Fibroblast of the conjunctiva (primary cell): ENCODE data around the gene LRP1.

ENCODE experiments used
- DNase-seq: peaks from one replicate; pipeline ENCODE4 v3.0.0-alpha.2; 2010; ENCODE audit warnings: low read depth

The LRP1 gene

DNA sequence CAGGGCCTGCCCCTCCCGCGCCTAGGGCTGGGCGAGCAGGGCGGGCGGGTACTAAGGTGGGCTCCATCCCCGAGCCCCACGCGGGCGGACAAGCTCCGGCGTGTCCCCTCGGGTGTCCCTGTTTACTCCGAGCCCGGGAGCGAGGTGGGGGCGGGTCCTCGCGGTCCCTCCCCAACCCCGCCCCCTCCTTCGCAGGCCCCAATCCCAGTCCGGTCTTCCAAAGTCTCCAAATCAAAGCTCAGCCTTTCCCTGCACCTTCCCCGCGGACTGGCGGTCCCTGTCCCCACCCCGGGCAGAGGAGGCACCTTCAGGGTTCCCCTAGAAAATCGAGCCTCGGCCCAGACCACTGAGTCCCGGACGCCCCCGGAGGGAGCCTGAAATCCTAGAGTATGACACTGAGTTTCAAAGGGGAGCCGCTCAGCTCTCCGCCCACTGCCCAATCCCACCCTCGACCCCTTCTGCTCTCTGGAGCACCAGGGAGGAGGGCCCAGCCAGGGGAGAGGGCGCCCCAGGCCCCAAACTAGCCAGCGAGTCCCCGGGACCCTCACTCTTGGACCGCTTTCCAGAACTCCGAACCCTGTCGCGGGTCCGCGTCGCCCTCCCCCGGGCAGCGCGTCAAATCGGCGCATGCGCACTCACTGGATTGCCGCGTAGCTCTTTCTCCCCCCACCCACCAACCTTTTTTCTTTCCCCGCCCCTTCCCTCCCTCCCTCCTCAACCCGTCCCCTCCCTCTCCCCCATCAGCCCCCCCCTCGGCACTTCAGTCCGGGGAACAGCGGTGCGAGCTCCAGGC, at the start of gene LRP1:
Gene LRP1, plus strand, starts transcription at position 758 of the 793 bp plus-strand sequence. CDS start 482 bp downstream, outside the sequence.
- DNase-seq = peak; percentile 83

DNA sequence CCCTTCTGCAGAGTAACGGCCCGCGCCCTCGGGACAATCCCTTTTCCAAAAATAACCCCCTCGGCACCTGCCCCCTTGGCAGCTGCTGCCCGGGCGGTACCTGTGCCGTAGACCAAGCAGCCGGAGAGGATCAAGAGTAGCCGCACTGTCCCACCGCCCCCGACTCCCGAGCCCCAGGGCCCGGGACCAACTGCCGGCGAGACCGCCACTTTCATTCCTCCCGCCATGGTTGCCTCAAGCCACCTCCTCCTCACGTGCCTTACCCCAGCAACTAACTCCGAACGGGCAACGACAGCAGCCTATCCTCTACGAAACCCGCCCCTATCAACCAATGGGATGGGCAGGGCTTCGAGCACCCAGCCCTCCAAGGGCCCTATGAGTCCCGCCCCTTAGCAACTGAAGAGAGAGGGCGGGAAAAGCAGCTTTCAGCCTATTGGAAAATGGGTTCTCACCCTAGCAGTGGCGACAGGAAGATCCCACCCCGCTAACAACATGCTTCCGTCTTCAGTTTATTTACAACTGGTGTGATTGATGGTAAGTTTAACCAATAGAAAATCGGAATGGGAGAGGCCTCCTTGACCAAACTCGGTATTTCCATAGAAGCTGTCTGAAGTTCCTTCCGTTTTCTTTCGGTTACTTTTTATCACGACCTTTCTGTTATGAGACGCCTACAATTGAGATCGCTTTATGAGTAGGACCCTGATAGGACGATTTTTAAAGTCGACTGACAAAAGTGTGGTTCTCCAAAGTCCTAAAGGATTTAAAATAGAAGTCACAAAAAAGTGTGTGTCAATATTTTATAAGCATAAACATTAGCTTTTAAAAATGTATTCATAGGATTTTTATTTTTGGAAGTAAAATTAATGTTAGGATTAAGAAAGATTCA, 49.5 kb upstream of the LRP1 start, which contains the start of gene NEMP1:
Gene NEMP1, minus strand, starts transcription at position 273 of the 886 bp plus-strand sequence. Its CDS starts 46 bp downstream, at position 227.
- peak; percentile 100 for DNase-seq

DNA sequence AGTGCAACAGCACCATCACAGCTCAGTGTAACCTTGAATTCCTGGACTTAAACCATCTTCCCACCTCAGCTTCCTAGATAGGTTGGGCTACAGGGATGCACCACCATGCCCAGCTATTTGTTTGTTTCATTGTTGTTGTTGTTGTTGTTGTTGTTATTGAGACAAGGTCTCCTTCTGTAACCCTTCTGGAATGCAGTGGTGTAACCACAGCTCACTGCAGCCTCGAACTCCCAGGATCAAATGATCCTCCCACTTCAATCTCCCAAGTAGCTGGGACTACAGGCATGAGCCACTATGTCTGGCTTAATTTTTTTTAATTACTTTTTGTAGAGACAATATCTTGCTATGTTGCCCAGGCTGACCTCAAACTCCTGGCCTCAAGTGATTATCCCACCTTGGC, 48.5 kb upstream of the LRP1 start:
- DNase-seq = no peak

DNA sequence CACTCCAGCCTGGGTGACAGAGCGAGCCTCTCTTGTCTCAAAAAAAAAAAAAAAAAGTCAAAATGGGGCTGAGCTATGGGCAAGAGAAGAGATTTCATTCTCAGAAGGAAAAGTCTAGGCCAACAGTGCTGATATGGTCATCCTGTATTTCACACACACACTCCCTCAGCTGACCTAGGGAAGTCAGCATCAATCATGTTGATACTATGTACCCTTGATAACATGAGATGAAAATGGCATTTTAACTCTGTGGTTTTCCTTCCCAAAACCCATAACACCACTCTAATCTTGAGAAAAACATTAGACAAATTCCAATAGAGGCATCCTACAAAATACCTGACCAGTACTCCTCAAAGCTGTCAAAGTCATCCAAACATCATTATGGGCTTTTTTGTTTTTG, 47.4 kb upstream of the LRP1 start:
- no peak for DNase-seq

DNA sequence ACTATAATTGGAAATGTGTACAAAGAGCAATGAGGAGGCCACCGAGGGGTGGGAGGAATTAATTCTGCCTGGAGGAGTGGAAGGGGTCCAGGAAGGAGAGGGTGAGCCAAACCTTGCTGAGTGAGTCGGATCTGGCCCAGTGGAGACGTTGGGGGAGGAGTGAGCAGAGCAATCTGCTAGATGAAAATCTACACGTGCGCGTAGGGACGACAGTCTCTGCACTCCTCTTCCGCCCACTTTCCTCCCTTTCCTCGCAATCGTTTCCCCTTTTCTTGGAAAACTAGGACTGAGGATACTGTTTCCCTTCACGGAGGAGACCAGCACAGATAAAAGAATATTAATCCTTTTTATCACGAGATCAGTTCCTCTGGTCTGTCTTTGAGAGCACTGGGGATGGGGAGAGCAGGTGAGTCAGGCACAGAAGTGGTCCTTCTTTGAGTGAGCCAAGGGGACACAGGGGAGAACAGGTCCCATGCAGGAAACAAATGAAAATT, 42.2 kb upstream of the LRP1 start:
- peak; percentile 83 for DNase-seq

DNA sequence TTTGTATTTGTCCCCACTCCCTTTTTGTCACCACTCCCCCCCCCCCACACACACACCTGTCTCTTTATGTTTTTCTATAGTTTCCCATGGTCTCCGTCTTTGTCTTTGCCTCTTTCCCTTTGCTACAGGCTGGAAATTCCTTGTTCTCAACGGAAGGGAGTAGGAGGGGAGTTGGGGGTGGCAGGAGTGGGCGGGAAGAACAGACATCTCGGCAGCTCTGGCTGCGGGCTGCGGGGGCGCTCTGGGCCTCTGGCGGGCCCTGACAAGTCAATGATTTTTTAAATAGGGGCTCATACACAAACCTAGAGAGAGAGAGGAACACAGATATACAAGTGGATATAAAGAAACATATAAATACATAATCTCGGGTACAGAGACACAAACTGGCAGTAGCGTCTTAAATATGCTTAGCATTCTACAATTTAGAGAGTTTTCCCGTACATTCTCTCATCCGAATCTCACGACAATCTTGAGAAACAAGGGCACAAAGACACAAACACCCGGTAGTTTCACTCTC, 41.7 kb upstream of the LRP1 start:
- peak; percentile 73 for DNase-seq

DNA sequence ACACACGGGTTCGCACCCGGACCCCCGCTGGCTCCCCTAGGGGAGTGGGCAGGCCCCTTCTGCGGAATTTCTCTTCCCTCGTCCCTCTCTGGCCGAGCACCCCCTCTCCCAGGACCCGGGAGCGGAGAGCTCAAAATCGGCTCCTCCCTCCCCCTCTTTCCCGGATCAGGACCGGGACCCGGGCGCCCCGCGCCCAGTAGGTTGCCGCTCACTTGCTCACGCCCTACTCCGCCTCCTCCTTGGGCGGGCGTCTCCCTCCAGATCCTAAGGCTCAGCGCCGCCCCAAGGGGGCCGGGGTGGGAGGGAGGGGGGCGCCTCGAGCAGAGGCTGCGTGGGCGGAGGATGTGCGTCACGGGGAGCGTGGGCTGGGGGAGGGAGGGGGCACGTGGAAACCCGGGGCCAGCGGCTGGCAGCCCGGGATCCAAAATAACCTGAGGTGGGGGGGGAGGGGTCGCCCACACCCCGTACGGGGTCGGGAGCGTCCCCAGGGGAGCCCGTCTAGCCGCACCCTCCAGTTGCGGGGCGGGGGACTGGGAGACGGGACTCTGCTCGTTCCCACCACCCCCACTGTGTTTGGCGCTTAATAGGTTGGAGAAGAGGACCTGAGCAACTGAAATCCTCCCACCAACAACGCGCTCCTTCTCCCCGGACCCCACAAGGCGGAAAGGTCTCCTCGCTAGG, 41.1 kb upstream of the LRP1 start:
- DNase-seq = peak; percentile 89

DNA sequence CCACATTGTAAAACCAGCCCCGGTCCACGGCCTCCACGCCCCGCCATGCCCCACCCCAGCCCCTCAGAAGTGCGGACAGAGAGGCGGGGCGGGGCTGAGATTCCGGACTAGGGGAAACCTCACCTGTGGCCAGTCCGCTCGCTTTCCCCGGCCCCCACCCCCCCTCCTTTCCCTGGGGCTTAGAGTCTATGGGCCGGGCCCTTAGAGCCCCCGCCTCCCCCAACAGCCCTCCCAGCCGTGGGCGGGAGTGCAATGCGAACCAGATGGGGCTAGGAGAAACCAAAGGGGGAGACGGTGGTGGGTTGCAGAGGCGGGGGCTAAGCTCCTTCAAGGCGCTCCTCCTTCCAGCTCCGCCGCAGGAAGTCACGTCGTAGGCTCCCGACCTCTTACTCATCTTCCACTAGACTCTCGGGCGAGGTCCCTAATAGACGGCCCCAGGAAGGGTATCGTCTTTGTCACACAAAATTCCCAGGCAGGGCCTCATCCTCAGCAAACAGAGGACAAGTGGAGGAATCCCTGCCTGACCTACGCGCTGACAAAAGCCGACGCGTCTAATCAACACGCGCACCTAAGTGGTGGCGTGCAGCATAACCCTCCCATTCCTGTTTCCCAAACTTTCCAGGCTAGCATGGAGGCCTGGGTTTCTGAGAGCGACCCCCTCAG, 40.5 kb upstream of the LRP1 start:
- DNase-seq = peak; percentile 97

DNA sequence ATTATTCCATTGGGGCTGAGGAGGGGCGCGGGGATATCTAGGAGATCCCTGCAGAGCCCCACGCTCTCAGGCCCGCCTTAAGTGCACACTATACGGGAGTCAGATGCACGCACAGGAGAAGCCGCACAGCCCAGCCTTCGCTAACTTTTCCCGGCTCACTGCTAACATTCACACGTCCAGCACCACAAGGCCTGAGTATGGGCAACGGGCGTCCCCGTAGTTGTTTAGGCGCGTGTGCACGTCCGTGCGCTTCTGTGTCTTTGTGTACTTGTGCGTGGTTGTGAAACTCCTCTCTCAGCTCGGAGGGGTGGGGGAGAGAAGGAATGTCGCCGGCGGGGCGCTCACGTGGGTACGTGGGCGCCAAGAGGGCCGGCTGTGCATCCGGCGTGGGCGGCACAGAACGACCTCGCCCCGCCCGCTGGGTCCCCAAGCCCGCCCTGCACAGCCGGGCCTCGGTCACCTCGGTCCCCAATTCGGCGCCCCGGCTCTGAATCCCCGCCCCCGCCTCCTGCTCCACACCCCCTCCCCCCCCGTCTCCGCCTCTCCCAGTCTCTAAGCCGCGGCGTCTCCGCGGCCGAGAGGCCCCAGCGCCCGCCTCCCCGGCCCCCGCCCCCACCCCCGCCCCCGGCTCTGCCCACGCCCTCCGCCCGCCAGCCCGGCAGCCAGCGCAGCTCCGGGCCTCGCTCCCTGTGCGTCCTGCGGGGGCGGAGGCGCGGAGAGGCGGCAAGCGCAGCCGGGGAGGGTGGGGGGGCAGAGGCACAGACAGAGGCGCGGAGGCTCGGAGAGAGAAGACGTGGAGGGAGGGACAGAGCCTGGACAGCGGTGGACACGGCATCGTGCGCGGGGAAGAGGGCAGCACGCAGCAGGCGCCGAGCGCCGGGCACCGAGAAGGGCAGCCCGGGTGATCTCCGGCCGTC, 39.7 kb upstream of the LRP1 start, which contains the start of gene NAB2:
Gene NAB2, plus strand, starts transcription at position 761 of the 917 bp plus-strand sequence. CDS start 158 bp downstream, outside the sequence.
- peak; percentile 96 for DNase-seq

DNA sequence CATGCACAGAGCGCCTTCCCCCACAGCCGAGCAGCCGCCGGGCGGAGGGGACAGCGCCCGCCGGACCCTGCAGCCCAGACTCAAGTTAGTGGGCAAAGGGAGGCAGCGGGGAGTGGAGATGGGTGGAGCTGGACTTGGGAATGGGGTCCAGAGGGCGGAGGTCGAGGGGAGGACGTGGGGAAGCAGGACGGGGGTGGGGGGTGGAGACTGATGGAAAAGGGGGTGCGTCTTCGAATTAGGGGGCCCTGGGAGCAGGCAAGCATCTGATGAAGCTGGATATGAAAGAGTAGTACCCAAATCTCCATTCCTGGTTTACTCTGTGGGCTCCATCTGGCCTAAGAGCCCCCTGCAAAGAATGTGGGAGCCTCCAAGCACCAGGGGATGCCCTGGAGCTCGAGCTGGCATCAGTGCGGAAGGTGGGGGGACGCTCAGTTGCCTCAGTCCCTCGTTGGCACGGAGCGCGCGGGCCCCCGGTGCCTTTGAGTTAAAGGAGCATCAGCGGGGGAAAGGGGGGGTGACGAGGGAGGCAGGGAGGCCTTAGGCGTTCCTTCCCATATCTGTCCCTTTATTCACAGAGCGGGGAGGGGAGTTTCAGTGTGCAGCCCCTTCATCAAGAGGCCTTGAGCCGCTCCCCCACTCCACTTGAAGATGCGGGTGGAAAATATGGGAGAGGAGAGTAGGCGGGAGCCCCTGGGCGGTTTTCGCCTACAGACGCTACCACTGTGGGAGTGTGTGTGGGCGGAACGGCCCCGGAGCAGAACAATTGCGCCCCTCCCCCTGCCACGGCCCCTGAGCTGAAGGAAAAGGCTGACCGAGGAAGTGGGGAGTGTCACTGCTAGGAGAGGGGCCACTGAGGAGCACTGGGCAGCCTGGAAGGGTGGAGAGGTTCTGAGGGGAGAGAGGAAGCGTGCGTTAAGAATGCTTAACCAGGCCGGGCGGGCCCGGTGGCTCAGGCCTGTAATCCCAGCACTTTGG, 38.7 kb upstream of the LRP1 start:
- DNase-seq = no peak

DNA sequence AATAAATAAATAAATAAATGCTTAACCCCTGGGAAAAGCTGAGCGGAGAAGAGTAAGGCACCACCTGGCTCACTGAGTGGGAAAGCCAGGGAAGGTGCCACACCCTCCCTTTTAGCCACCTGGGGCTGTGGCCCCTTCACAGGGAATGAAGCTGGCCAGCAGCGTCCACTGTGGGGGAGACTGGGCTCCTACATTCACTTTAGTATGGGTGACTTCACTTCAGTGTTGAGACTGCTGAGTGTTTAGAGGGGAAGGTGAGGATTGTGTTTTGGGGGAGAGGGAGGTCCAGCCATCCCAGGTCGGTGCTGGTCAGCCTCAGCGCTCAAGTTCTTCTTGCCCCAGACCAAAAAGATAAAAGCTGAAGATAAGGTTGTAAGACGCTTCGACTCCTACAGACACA, 37.8 kb upstream of the LRP1 start:
- DNase-seq = no peak

DNA sequence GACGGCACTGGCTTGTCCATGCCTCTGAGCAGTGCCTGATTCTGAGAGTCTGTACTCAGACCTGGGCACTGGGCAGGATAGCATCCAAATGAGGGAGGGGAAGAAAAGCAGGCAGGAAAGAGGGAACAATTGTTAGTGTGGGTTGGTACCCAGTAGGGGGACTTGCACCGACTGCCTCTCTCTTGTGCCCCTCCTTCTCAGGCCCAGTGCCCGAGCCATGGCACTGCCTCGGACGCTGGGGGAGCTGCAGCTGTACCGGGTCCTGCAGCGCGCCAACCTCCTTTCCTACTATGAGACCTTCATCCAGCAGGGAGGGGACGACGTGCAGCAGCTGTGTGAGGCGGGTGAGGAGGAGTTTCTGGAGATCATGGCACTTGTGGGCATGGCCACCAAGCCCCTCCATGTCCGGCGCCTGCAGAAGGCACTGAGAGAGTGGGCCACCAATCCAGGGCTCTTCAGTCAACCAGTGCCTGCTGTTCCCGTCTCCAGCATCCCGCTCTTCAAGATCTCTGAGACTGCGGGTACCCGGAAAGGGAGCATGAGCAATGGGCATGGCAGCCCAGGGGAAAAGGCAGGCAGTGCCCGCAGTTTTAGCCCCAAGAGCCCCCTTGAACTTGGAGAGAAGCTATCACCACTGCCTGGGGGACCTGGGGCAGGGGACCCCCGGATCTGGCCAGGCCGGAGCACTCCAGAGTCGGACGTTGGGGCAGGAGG, 37.2 kb upstream of the LRP1 start:
- no peak for DNase-seq

DNA sequence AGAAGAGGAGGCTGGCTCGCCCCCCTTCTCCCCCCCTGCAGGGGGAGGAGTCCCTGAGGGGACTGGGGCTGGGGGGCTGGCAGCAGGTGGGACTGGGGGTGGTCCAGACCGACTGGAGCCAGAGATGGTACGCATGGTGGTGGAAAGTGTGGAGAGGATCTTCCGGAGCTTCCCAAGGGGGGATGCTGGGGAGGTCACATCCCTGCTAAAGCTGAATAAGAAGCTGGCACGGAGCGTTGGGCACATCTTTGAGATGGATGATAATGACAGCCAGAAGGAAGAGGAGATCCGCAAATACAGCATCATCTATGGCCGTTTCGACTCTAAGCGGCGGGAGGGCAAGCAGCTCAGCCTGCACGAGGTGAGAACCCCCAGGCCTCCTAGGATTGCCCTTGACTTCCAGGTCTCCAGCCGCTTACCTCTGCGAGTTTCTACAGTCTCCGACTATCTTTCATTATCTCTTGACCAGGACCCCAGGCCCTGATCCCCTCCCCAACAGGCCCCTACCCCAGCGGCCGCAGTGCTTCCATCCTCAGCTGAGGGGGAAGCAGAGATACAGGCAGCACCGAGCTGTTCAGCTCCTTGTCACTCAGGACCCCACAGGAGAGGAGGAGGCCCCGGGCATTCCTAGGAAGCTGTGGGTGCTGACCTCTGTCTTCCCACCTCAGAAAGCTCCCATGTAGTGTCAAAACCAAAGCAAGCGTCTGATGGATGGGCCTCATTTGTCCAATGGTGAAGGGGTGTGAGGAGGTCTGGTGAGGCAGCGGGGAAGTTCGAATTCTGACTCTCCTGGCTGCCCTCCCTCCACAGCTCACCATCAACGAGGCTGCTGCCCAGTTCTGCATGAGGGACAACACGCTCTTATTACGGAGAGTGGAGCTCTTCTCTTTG, 36.4 kb upstream of the LRP1 start:
- no peak for DNase-seq

DNA sequence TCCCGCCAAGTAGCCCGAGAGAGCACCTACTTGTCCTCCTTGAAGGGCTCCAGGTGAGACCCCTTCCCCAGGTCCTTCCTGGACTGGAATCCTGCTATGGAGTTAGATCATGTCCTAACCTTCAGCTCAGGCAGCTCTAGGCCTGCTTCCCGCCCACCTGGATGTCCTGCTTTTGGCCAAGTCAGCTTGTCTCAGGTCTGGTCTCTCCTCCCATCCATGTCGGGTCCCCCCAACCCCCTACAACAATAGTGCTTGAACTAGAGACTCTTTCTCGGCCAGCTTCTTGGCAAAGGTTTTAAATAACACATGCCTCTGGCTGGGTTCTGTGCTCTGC, 35.8 kb upstream of the LRP1 start:
- no peak for DNase-seq

DNA sequence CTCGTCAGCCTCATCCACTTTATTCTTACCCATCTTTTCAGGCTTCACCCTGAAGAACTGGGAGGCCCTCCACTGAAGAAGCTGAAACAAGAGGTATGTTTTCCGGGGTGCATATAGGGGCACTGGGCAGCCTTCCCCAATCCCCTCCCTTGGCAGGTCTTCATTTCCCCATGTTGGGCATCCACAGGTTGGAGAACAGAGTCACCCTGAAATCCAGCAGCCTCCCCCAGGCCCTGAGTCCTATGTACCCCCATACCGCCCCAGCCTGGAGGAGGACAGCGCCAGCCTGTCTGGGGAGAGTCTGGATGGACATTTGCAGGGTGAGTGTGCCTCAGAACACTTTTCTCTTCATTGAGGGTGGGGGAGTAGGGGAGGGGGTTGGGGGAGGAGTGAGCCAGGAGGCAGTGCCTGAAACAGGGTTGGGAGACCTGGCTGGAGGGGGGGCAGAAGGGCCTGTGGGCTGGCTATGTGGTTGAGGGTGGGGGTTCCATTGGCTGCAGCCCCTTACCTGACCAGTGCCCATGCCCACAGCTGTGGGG, 35.3 kb upstream of the LRP1 start:
- no peak for DNase-seq

DNA sequence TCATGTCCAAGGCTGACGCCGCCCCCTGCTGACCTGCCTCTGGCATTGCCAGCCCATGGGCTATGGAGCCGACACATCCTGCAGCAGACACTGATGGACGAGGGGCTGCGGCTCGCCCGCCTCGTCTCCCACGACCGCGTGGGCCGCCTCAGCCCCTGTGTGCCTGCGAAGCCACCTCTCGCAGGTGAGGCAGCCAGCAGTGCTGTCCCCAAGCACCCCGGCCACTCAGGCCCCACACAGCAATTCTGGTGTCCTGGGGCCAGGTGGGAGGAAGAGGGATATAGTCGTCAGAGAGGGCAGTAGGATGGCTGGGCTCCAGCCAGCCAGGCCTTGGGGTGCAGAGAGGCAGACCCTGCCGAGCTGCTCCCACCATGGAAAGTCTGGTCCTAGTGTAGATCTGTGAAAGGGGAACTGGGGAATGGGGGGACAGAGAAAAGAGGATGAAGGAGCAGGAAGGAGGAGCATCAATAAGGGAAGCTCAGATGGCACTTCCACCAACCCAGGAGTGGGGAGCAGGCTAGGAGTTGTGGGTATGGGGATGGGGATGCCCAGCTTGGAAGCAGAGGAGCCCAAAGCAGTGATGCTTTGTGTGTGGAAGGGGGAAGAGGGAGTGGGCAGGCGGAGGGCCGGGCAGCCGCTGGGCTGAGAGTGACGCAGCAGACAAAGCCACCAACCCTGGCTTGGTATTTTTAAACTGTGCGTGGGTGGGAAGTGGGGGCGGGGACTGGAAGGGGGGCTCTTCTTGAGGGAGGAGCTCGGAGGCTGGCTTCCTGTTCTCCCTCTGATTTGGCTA, 34.7 kb upstream of the LRP1 start:
- peak; percentile 77 for DNase-seq
